Right ventricle myocardium inferior (tissue), 1 donor: ENCODE data around the gene UCHL3. TPM values are rescaled to one million over a fixed set of nuclear protein-coding genes. Genes with fewer than 3 reads are reported as not detected.
"Not testable (repeated sequence)": the region's sequence is repeated elsewhere in the genome, so short reads cannot be mapped to it uniquely, and the experiment has no call there.

Source experiments
- ATAC-seq: fragments of 200-7000 bp; cut with Tn5 transposase; one replicate; pipeline ENCODE4 v1.9.1; 2020; ENCODE audit warnings: mild to moderate bottlenecking, moderate library complexity
- DNase-seq: peaks from one replicate; pipeline ENCODE4 v3.0.0; 2021; ENCODE audit errors: missing footprints
- intact Hi-C: fragments of 100-400 bp; cut with DNase I; formaldehyde crosslinking; loops from one replicate; pipeline ENCODE4 v1.11.0; 2022
- total RNA-seq: library from RNA; stranded (reverse); fragmentation: NEBNext Ultra II Directional; extraction: Animal tissue kit (Norgen Biotek cat#: 25700); gene quantifications from one replicate; pipeline ENCODE4 v1.2.1, GENCODE V29; 2021
- donor health status: DM: no; HTN: yes; CAD: no; lungs with severe emphysema.

Gene UCHL3
- total RNA-seq, 1 donor from 2014 or later = 21.2 TPM

DNA sequence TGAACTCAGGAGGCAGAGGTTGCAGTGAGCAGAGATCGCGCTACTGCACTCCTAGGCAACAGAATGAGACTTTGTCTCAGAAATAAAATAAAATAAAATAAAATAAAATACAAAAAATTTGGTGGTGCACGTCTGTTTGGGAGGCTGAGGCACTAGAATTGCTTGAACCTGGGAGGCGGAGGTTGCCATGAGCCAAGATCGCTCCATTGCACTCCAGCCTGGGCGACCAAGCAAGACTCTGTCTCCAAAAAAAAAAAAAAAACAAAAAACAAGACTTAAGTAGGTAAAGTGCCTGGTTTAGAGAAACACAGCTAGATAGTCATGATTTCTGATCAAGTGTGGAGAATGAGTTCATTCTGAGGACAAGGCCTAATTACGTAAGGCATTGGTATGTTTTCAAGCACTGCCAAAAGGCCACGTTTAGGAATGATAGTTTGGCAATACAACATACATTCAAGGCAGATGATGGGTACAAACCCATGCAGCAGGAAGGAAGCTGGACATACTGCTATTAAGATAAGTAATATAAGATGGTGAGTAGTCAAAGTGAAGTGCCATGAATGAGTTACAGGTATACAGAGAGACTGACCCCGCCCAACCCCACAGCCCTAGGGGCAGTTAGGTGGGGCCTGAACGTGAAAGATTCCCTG, 4.8 kb upstream of the UCHL3 start:
- no peak for DNase-seq
- intact Hi-C loops = no loop called here
- no peak for ATAC-seq

DNA sequence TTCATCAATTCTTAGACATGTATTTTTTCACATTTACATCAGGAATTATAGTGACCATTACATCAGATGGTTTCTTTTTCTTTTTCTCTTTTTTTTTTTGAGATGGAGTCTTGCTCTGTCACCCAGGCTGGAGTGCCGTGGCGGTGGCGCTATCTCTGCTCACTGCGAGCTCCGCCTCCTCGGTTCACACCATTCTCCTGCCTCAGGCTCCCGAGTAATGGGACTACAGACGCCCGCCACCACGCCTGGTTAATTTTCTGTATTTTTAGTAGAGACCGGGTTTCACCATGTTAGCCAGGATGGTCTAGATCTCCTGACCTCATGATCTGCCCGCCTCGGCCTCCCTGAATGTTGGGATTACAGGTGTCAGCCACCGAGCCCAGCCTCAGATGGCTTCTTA, 4.2 kb upstream of the UCHL3 start:
- DNase-seq, ATAC-seq, intact Hi-C loops: not testable (repeated sequence)

DNA sequence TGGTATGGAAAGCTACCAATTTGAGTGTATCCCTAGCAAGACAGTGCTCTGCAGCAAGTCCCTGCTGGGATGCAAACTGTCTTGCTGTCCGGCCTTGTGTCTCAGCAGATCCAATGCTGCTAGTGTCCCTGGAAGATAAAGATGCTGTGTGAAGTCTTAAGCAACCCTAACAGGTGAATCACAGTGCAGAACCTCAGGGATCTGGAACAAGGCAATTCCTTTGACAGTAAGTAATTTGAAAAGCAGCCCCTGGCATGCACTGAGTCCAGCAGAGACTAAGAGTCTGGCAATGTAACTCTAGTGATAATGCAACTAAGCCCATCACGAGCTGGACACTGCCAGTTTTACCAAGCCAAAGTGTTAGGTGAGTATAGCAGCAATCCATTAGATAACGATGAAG, 1.7 kb upstream of the UCHL3 start:
- no peak for ATAC-seq

DNA sequence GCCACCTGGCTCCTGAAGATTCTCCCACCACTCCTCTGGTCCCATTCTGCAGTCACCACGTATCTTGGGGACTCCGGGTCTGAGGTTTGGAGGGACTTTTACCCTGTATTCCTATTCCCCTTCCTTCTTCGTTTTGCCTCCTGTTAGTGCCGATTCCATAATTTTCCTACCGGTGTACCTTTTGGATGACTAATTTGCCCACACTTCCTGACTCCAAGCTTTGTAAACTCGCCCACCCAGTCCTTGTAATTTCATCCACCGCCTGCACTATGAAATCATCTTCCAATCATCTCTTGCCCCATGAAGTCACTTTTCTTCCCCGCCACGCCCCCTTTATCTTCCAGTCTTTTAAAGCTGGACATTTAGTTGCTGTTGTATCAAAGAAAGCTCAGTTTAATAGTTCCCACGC, 572 bp downstream of the UCHL3 start:
- ATAC-seq (no peak), DNase-seq (no peak)
- intact Hi-C loops = no loop called here

More for the DNA sequence above, 1.7 kb upstream of the UCHL3 start:
- no peak for DNase-seq
- intact Hi-C loops = loop anchor here (2.0 kb wide), 1 partner anchor 175 kb away; no protein-coding TSS in a partner anchor

DNA sequence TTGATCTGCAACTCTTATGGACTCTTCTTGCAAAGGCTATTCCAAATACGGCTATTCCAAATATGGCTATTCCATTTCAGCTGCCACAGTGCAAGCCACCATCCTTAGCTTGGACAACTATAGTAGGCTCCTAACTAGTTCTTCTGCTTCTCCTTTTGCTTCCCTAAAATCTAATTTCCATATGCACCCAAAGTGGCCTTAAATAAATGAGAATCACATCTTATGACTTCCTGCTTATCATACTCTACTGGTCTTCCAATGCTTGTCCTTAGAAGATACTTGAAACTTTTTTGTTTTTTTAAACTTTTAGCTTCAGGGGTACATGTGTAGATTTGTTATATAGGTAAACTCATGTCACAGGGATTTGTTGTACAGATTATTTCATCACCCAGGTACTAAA, 4.9 kb downstream of the UCHL3 start:
- ATAC-seq (no peak), DNase-seq (no peak)
- intact Hi-C loops = no loop called here

DNA sequence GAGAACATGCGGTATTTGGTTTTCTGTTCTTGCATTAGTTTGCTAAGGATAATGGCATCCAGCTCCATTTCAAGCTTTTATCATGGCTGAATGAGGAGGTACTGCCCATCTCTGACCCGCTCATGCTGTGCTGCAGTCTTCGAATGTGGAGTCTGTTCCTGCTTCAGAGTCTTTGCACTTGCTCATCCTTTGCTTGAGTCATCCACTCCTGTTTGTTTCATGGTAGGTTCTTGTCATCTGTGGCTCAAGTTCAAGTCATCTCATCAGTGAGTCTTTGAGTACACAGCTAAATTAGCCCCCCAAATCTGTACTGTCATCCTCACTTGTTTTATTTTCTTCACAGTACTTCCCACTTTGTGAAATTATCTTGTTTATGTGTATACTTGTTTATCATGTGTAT, 5.4 kb downstream of the UCHL3 start:
- DNase-seq (no peak), ATAC-seq (no peak)
- intact Hi-C loops = no loop called here

DNA sequence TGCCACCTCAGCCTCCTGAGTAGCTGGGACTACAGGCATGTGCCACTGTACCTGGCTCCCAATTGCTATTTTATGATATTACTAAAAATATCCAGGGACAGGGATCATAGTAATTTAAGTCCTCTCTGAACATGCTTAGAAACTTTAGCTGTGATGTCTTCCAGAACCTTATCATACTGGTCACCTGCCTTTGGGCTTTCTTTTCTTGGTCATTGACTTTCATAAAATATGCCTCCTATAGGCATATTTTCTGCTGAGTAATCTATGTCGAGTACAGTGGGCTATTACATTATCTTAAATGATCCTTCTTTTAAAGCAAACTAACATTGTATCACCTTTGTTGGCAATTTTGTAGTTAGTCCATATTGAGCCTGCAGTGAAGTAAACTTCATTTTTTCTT, 6.2 kb downstream of the UCHL3 start:
- ATAC-seq (no peak), DNase-seq (no peak)
- intact Hi-C loops = no loop called here

DNA sequence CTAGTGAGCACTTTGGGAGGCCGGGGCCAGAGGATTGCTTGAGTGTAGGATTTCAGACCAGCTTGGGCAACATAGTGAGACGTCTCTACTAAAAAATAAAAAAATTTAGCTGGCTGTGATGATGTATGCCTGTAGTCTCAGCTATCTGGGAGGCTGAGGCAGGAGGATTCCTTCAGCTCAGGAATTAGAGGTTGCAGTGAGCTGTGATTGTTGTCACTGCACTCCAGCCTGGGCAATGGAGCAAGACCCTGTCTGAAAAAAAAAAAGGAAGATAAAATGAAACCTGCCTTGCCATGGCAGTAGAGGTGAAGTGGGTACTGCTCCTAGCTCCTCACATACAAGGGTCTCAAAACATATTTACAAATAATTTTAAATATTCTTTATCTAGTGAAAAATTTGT, 7.4 kb downstream of the UCHL3 start:
- intact Hi-C loops = no loop called here
- ATAC-seq (no peak), DNase-seq (no peak)

DNA sequence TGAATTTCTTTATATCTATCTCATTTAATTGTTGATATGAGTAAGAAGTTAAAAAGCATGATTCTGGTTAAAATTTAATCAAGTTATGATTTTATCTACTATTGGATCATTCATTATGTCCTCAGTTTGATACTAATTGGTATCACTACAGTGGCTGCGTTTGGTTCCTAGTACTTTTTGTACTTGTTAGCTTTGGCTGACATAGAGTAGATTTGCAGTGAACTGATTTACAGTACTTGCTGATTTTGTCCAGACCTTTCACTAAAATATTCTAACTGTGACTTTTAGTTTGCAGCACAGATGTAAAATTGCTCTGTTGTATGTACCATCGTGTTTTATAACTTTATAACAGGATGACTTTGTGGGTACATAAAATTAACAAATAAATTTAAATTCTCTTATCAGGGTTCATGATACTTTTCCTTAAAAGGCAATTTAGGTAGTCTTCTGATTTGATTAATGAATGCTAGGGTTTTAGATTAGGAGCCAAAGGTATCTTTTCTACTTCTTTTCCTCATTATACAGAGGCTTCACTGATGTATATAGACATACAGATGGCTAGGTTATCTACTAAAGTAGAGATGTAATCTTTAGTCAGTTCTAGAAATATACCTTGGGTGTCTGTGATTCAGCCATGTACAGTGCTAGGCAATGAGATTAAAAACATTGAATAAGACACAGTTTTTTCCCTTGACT, 8.7 kb downstream of the UCHL3 start:
- intact Hi-C loops = no loop called here
- DNase-seq (no peak), ATAC-seq (no peak)

DNA sequence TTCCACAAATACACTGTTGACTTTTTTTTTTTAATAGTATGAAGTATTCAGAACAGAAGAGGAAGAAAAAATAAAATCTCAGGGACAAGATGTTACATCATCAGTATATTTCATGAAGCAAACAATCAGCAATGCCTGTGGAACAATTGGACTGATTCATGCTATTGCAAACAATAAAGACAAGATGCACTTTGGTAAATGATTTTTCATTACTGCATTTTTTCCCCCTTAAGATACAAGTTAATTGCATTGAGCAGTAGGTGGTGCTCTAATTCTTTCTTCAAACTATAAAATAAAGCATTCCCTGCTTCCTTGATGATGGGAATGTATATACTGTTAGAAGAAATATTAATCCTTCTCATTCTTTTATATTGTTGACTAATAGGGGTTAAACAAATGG, 17.1 kb downstream of the UCHL3 start:
- ATAC-seq (no peak), DNase-seq (no peak)
- intact Hi-C loops = no loop called here

DNA sequence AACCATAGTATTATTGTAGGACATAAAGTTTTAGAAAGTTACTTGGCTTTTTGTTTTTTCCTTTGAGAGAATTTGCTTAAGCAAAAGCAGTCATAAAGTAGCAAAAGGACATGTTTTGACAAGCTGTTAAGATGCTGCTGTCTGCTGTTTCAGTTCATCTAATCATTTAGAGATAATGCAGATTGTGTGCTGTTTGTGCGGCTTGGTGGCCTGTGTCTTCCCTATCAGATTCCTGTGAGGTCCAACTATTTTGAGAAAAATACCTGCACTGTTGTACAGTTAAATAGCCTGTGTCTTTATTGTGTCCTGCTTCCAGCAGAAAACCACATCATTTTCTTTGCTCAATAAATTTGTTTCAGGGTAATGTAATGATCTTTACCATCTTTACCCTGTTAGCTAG, 20.0 kb downstream of the UCHL3 start:
- no peak for DNase-seq
- intact Hi-C loops = no loop called here
- no peak for ATAC-seq

DNA sequence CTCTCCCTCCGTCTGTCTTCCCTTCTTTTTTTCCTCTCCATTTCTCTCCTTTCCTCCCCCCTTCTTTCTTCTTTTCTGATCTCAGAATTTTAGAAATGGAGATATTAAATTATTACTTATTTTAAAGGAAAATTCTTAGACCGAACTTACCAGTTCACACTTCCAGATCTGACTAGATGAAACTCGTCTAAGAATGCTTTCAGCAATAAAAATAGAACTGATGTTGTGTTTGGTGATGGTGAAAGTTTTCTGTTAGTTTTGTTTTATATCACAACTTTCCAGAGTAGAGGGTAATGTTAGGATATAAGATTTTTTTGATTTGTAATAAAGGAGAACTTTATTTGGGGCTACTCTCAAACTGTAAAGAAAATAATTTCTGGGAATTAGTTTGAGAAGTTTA, 29.9 kb downstream of the UCHL3 start:
- no peak for DNase-seq
- ATAC-seq = no peak
- intact Hi-C loops = no loop called here

DNA sequence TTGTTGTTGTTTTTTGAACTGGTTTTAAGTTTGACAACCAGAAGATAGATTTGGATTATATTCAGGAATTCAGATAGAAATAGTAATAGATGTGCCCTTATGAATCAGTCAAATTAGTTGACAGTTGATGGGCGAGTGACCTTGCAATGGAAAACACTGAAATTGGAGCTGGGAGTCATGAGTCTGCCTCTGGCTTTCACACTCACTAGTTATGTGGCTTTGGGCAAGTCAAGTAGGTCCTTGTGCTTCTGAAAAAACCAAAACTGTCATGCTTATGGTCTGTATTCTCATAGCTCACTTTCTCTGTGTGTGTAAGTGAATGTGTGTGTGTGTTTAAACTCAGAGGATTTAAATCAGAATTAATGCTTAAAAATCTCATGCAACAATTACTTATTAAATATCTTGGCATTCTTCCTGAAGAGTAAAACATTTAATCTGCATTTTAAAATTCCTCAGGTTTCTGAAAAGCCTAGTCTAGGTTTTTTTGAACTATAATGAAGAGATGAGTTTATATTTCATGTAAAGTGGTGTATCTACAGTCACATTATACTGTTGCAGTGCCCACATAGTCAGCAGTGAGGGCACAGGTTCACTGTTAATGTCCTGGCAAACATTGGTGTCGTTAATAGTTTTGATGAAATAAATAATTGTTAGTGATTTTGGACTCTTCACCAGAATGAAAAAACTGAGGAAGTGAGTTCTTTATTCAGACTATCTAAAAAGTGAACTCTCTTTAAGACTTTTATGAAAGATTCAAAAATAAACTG, 32.5 kb downstream of the UCHL3 start:
- intact Hi-C loops = no loop called here
- DNase-seq = no peak
- no peak for ATAC-seq

DNA sequence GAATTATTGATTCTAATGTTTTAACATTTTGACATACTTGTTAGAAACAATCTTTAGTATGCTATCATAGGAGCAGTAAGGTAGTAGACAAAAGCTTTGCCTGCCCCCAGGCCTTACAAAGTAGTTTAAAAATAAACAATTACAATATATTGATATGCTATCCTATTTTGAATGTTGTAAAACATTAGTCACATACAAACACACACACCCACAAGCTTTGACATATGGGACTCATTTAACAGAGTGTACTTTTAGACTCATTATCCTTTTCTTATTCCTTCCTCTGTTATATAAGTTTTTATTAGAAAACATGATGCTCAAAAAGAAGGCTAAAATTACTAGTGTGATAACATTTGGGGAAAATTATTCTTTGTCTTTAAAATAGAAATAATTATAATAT, 33.5 kb downstream of the UCHL3 start:
- ATAC-seq (no peak), DNase-seq (no peak)
- intact Hi-C loops = no loop called here

DNA sequence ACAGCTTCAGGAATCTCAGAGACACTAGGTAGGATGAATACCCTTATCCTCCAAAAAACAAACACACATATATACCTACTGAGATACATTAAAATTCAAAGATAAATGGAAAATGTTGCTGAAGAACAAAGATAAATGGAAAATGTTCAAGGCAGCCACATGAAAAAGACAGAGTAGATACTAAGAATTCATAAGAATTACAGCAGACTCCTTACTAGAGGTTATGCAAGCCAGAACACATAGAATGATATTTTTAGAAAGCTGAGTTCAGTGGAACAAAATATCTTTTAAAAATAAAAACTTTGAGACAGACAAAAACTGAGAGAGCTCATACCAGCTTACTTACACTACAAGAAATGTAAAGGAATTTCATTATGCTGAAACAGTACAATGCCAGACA, 35.6 kb downstream of the UCHL3 start:
- intact Hi-C loops = no loop called here
- no peak for ATAC-seq

DNA sequence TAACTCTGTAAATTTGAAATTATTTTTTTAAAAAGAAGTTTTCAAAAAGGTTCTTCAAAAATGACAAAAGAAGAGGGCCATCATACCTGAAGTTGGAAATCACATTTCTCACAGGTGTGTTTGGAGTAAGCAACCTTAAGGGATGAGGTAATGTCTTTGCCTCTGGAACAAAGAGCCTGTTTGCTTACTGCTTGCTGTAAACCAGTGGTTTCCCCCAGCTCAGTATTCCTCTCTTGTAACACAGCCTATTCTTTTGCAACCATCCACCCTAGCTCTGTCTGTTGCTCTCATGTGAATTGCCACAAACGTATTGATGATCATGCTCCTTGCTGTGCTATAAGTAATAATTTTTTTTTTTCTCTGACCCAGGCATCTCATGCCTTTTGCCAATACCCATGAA, 38.1 kb downstream of the UCHL3 start:
- intact Hi-C loops = no loop called here
- DNase-seq = no peak
- ATAC-seq = no peak

More for the DNA sequence above, 35.6 kb downstream of the UCHL3 start:
- no peak for DNase-seq

DNA sequence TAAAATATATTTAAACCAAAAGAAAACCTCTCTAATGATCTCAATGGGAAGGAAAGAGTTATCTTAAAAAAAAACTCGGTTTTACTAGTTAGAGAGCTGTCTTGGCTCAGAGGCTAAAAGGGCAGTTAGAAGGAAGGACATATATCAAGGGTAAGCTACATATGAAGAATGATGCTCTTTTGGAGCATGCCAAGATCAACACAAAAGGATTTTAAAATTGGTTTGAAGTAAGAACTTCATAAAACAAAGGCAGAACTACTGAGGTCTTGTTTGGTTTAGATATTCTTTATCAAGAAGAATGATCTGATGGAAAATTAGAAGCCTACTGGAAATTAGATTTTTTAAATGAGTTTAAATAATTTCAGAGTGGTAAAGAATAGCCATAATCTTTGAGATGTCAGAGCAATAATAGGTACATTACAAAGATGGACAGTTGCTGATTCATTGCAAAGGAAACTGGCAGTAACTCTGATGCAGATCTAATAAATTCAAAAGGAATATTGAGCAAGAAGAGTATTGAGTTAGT, 47.1 kb downstream of the UCHL3 start:
- no peak for ATAC-seq
- no peak for DNase-seq
- intact Hi-C loops = no loop called here

DNA sequence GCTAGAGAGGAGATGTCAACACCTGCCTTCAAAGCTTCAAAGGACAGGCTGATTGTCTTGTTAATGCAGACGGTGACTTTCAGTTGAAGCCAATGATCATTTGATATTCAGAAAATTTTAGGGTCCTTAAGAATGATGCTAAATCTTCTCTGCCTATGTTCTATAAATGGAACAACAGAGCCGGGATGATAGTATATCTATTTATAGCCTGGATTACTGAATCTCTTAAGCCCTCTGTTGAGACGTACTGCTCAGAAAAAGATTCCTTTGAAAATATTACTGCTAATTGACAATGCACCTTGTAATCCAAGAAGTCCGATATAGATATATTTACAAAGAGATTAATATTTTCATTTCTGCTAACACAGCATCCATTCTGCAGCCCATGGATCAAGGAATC, 50.8 kb downstream of the UCHL3 start:
- no peak for DNase-seq
- no peak for ATAC-seq
- intact Hi-C loops = no loop called here

DNA sequence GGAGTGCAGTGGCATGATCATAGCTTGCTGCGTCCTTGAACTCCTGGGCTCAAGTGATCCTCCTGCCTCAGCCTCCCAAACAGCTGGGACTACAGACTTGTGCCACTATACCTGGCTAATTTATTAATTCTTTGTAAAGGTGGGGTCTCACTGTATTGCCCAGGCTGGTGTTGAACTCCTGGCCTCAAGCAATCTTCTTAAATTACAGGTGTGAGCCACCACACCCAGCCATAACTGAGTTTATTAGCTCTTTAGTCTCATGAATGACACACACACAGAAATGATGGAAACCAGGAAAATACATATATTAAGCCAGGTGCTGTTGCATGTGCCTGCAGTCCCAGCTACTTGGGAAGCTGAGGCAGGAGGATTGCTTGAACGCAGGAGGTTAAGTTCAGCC, 53.4 kb downstream of the UCHL3 start:
- no peak for DNase-seq
- intact Hi-C loops = no loop called here
- ATAC-seq = no peak

DNA sequence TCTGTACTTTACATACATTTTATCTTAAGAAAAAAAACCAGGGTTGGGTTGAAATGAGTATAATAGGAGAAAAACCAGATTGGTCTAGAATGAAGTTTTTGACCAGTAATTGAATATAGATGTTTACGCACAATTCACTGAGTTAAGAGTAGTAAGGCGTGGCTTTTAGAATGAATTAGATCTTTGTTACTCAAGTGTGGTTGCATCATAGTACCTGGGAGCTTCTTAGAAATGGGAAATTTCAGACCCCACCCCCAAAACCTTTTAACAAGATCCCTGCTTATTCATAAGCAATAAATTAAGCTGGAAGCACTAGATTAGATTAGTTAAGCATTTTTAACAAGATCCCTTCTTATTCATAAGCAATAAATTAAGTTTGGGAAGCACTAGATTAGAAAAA, 57.9 kb downstream of the UCHL3 start:
- intact Hi-C loops = no loop called here
- ATAC-seq = no peak
- DNase-seq = no peak
